B cell (primary cell): ENCODE results near the gene SMPD3. TPM values are rescaled to one million over a fixed set of nuclear protein-coding genes. Genes with fewer than 3 reads are reported as not detected.
A peak's percentile ranks its signal among the peaks of the same experiment; 100 is the strongest.

Source experiments
- ATAC-seq: fragments of 200-7000 bp; cut with Tn5 transposase; one replicate; pipeline ENCODE4 v1.10.0; 2021; ENCODE audit warnings: low read depth, mild to moderate bottlenecking, moderate number of reproducible peaks, moderate library complexity
- CTCF ChIA-PET: fragments of 350-600 bp; sonication (Branson Sonifier 250); formaldehyde crosslinking; loops from one replicate; lab custom pipeline; 2021; ENCODE audit warnings: antibody characterized with exemption, inconsistent platforms; lab: Charles Lee
- POLR2A ChIA-PET: fragments of 350-600 bp; sonication (Branson Sonifier 250); formaldehyde crosslinking; loops from one replicate; lab custom pipeline; 2021; ENCODE audit warnings: antibody characterized with exemption; lab: Charles Lee
- DNase-seq: peaks from one replicate; pipeline ENCODE4 v3.0.0; 2013
- H2AFZ ChIP-seq: 2 replicates; pipeline ENCODE4 v1.6.1; 2012; ENCODE audit warnings: mild to moderate bottlenecking, low read depth, low read length; ENCODE audit not compliant: insufficient read depth, poor library complexity, severe bottlenecking
- H3K27ac ChIP-seq, 2 donors: 1 replicate in 1 of 2; 2 replicates in 1 of 2; pipeline ENCODE4 v1.5.1; 2012 to 2013; ENCODE audit warnings: low read length in 2 of 2, mild to moderate bottlenecking in 2 of 2, moderate library complexity in 1 of 2
- H3K27me3 ChIP-seq, 4 experiments: fragments of 200-600 bp in 1 of 4; sonication (generic) in 1 of 4; replicated peaks in 1 of 4; 1 replicate in 2 of 4; 2 replicates in 2 of 4; pipeline versions ENCODE4 v1.6.1 to v1.7.0; 2013 to 2016; ENCODE audit warnings: low read length in 3 of 4, mild to moderate bottlenecking in 2 of 4, mixed read lengths in 1 of 4, moderate library complexity in 1 of 4; ENCODE audit not compliant: insufficient read depth in 4 of 4, control insufficient read depth in 3 of 4; ENCODE audit errors: control extremely low read depth in 1 of 4
- H3K36me3 ChIP-seq, 2 experiments: replicated peaks in 1 of 2; 1 replicate in 1 of 2; 2 replicates in 1 of 2; pipeline versions ENCODE4 v1.6.1 to v1.7.1; 2013; ENCODE audit warnings: low read length in 1 of 2; ENCODE audit not compliant: insufficient read depth in 2 of 2, control insufficient read depth in 1 of 2; ENCODE audit errors: control extremely low read depth in 1 of 2, extremely low read depth in 1 of 2
- H3K4me1 ChIP-seq, 2 donors: fragments of 200-600 bp in 1 of 2; sonication (generic) in 1 of 2; 1 replicate in 1 of 2; 2 replicates in 1 of 2; pipeline versions ENCODE4 v1.5.1 to v1.6.1; 2013 to 2017; ENCODE audit warnings: low read length in 2 of 2; ENCODE audit not compliant: control insufficient read depth in 2 of 2, insufficient read depth in 2 of 2
- H3K4me2 ChIP-seq: replicated peaks from 2 replicates; pipeline ENCODE3; 2012; ENCODE audit warnings: mild to moderate bottlenecking, low read depth, low read length; ENCODE audit not compliant: poor library complexity, severe bottlenecking
- H3K4me3 ChIP-seq, 5 experiments: fragments of 200-600 bp in 1 of 5; sonication (generic) in 1 of 5; 1 replicate in 3 of 5; 2 replicates in 2 of 5; pipeline versions ENCODE4 v1.5.1 to v1.7.0; 2011 to 2016; ENCODE audit warnings: low read length in 4 of 5, mild to moderate bottlenecking in 4 of 5, low read depth in 2 of 5, control low read depth in 1 of 5, moderate library complexity in 1 of 5; ENCODE audit not compliant: insufficient read depth in 1 of 5; ENCODE audit errors: control extremely low read depth in 1 of 5, extremely low read depth in 1 of 5
- H3K79me2 ChIP-seq: fragments of 200-600 bp; sonication (generic); one replicate; pipeline ENCODE4 v1.6.0; 2016; ENCODE audit warnings: low read length; ENCODE audit not compliant: control insufficient read depth, insufficient read depth
- H3K9ac ChIP-seq: fragments of 200-600 bp; sonication (generic); 2 replicates; pipeline ENCODE4 v1.6.1; 2017; ENCODE audit warnings: mild to moderate bottlenecking, low read length, moderate library complexity
- H3K9me3 ChIP-seq, 3 donors: one replicate each; pipeline versions ENCODE4 v1.6.1 to v1.7.1; 2013; ENCODE audit warnings: low read length in 2 of 3; ENCODE audit not compliant: control insufficient read depth in 2 of 3, insufficient read depth in 1 of 3; ENCODE audit errors: control extremely low read depth in 1 of 3
- H4K20me1 ChIP-seq: 2 replicates; pipeline ENCODE4 v1.6.0; 2012; ENCODE audit warnings: mild to moderate bottlenecking, low read length; ENCODE audit not compliant: insufficient read depth, control insufficient read depth, poor library complexity, severe bottlenecking
- H3K27ac Mint-ChIP-seq: one replicate; pipeline ENCODE4 v1.8.0; 2021; ENCODE audit warnings: mixed read lengths
- H3K27me3 Mint-ChIP-seq: one replicate; pipeline ENCODE4 v1.8.0; 2021; ENCODE audit warnings: mixed read lengths
- H3K4me1 Mint-ChIP-seq: one replicate; pipeline ENCODE4 v1.8.0; 2021; ENCODE audit warnings: mixed read lengths
- H3K4me3 Mint-ChIP-seq: one replicate; pipeline ENCODE4 v1.8.0; 2021; ENCODE audit warnings: mixed read lengths
- H3K9me3 Mint-ChIP-seq: one replicate; pipeline ENCODE4 v1.8.0; 2022; ENCODE audit warnings: mixed read lengths; ENCODE audit not compliant: insufficient read depth
- CTCF ChIP-seq: fragments of 200-600 bp; IDR thresholded peaks from one replicate; pipeline ENCODE4 v1.8.0; 2022; ENCODE audit warnings: antibody characterized with exemption, mild to moderate bottlenecking
- EZH2 ChIP-seq: IDR thresholded peaks from 2 replicates; pipeline ENCODE4 v1.6.1; 2012; ENCODE audit warnings: borderline replicate concordance, low read depth, mild to moderate bottlenecking, moderate library complexity, low read length; ENCODE audit not compliant: insufficient read depth, poor library complexity, severe bottlenecking
- WGBS: methylation state at CpG from one replicate; pipeline ENCODE4 v1.1.5; 2013; ENCODE audit warnings: missing lambda C conversion rate; ENCODE audit not compliant: insufficient coverage; 5-methylcytosine and 5-hydroxymethylcytosine counted together
- intact Hi-C: fragments of 100-400 bp; cut with micrococcal nuclease; formaldehyde crosslinking; loops from one replicate; pipeline ENCODE4 v1.10.0; 2022
- polyA plus RNA-seq: library from polyadenylated mRNA; depleted of rRNA; stranded (reverse); fragments of >200 nt; gene quantifications from 2 replicates; pipeline ENCODE4 v1.2.3, GENCODE V29; 2012
- total RNA-seq, 2 donors: library from RNA; stranded (reverse); fragments of 120-200 nt in 1 of 2; gene quantifications; 1 replicate in 1 of 2; 2 replicates in 1 of 2; pipeline versions ENCODE4 v1.2.3 to v1.2.4, GENCODE V29; 2013 to 2022

Gene SMPD3
- total and polyA plus RNA-seq, 2 donors (not counting 1 experiment from before 2014, with no cell fraction given) = 1.2 to 2.8 TPM

- Histone ChIP-seq H3K9ac (no peak overlapping the region), H3K27me3 (no peaks in the 10 kb centered on the region), H3K4me2 (no peak overlapping the region), H3K4me1 (peaks cover 20 to 24% of the 10 kb centered on the region in 2 donors), H2AFZ (no peak overlapping the region), H3K36me3 (peaks cover 5 to 28% of the 10 kb centered on the region in 2 experiments), H3K4me3 (no peak overlapping the region), H3K9me3 (no peaks in the 10 kb centered on the region), H3K27ac (no peak overlapping the region), H3K79me2 (peaks cover 76% of the 10 kb centered on the region), H4K20me1 (peaks cover 23% of the 10 kb centered on the region)
- H3K4me3 Mint-ChIP-seq = no peak overlapping the region
- peaks cover 35% of the 10 kb centered on the region for H3K4me1 Mint-ChIP-seq
- TF ChIP-seq CTCF (no peak), EZH2 (no peak)
- CTCF ChIA-PET = interaction anchor here (0.9 kb wide), 1 partner anchor 52 kb away, joined by 3 read pairs; no protein-coding TSS in a partner anchor
- DNase-seq (no peak), ATAC-seq (no peak)
- H3K9me3 Mint-ChIP-seq = no peaks in the 10 kb centered on the region
- intact Hi-C loops = no loop called here
- no CpG with 5 or more reads among the region's 4 CpGs for WGBS
- POLR2A ChIA-PET = no interaction called here
- no peak overlapping the region for H3K27ac Mint-ChIP-seq
- no peaks in the 10 kb centered on the region for H3K27me3 Mint-ChIP-seq
Observed at GRCh38 chr16:68313116-68313515, 135.2 kb downstream of the SMPD3 start.

- DNase-seq (peak; percentile 94), ATAC-seq (peak; percentile 99)
- intact Hi-C loops = loop anchor here (1.0 to 2.0 kb wide), 7 partner anchors 17 to 138 kb away; partner anchors contain the start of genes PLA2G15, SLC7A6 and SMPD3
- H3K4me1 ChIP-seq = peaks cover 20 to 24% of the 10 kb centered on the region in 2 donors
- peak within 1 kb of the TSS; percentile 91 for H2AFZ ChIP-seq
- peak within 1 kb of the TSS; percentile 76 to 96 (median 94) for H3K4me3 ChIP-seq
- H3K9me3 ChIP-seq = no peaks in the 10 kb centered on the region
- H3K9ac ChIP-seq = peak within 1 kb of the TSS; percentile 93
- peak within 1 kb of the TSS; percentile 59 to 76 for H3K27ac ChIP-seq
- H3K36me3 ChIP-seq = peaks cover 4 to 29% of the 10 kb centered on the region in 2 experiments
- Mint-ChIP-seq H3K9me3 (no peaks in the 10 kb centered on the region), H3K4me3 (peak within 1 kb of the TSS; percentile 98), H3K4me1 (peaks cover 37% of the 10 kb centered on the region), H3K27me3 (no peaks in the 10 kb centered on the region), H3K27ac (peak within 1 kb of the TSS; percentile 96)
- under 1% methylated on average over 62 of the region's 62 CpGs for WGBS
- H3K79me2 ChIP-seq = peaks cover 93% of the 10 kb centered on the region
- TF ChIP-seq CTCF (peak; percentile 36), EZH2 (no peak)
- peak within 1 kb of the TSS; percentile 83 for H3K4me2 ChIP-seq
- H3K27me3 ChIP-seq = no peaks in the 10 kb centered on the region
- H4K20me1 ChIP-seq = peaks cover 32% of the 10 kb centered on the region
- POLR2A ChIA-PET = interaction anchor here (0.5 to 1.8 kb wide), 15 partner anchors 9 to 1564 kb away, joined by 3 to 20 read pairs (median 3); partner anchors contain the start of genes PLA2G15 and SLC7A6
- CTCF ChIA-PET = interaction anchor here (0.6 to 10.3 kb wide), 14 partner anchors 11 to 70 kb away, joined by 3 to 185 read pairs (median 7); partner anchors contain the start of gene SLC7A6
Observed at GRCh38 chr16:68310774-68311511, 137.4 kb downstream of the SMPD3 start, which contains the start of the genes PRMT7 and SLC7A6OS. TSS of gene PRMT7 (plus strand) at chr16:68311019. CDS start at chr16:68315980, 4,961 bp downstream. TSS of gene SLC7A6OS (minus strand) at chr16:68310946. CDS start at chr16:68310926, 20 bp downstream.
